HepG2 (cell line): ENCODE data around the gene APOA1. TPM values are rescaled to one million over a fixed set of nuclear protein-coding genes. Genes with fewer than 3 reads are reported as not detected.

Experiments
- AHDC1 ChIP-seq: sonication (generic); formaldehyde crosslinking; IDR thresholded peaks from 2 replicates; pipeline ENCODE4 v1.5.1; 2020; ENCODE audit warnings: mild to moderate bottlenecking, missing genetic modification reagents, borderline replicate concordance
- CCDC6 ChIP-seq: sonication (generic); formaldehyde crosslinking; IDR thresholded peaks from 2 replicates; pipeline ENCODE4 v1.8.1; 2022; ENCODE audit warnings: mild to moderate bottlenecking, missing genetic modification reagents, moderate library complexity
- FOXA3 ChIP-seq: IDR thresholded peaks from 2 replicates; pipeline ENCODE4 v1.6.1; 2016; ENCODE audit warnings: missing genetic modification reagents, missing compliant biosample characterization
- HMGA1 ChIP-seq: sonication (generic); formaldehyde crosslinking; conservative IDR thresholded peaks from 2 replicates; pipeline ENCODE4 v1.4.0; 2020; ENCODE audit warnings: missing genetic modification reagents
- HNF4A ChIP-seq: sonication (generic); formaldehyde crosslinking; IDR thresholded peaks from 2 replicates; pipeline ENCODE4 v1.4.0; 2020; ENCODE audit warnings: missing genetic modification reagents
- HOXA9 ChIP-seq: sonication (generic); formaldehyde crosslinking; IDR thresholded peaks from 2 replicates; pipeline ENCODE4 v1.8.1; 2022; ENCODE audit warnings: missing genetic modification reagents, mild to moderate bottlenecking, moderate library complexity, borderline replicate concordance
- NFKB2 ChIP-seq: sonication (generic); formaldehyde crosslinking; IDR thresholded peaks from 2 replicates; pipeline ENCODE4 v1.4.0; 2020; ENCODE audit warnings: missing genetic modification reagents, borderline replicate concordance
- NR2F6 ChIP-seq, 2 experiments: IDR thresholded peaks; 2 replicates each; pipeline ENCODE4 v1.6.1; 2016; ENCODE audit warnings: antibody characterized with exemption in 1 of 2, mild to moderate bottlenecking in 1 of 2
- NRL ChIP-seq: sonication (generic); formaldehyde crosslinking; IDR thresholded peaks from 2 replicates; pipeline ENCODE4 v1.5.0; 2020; ENCODE audit warnings: missing genetic modification reagents, mild to moderate bottlenecking, moderate library complexity, borderline replicate concordance
- POLR2A ChIP-seq, 2 experiments: IDR thresholded peaks; 2 replicates each; pipeline ENCODE4 v1.6.1; 2011; ENCODE audit warnings: low read depth in 2 of 2, low read length in 2 of 2, mild to moderate bottlenecking in 1 of 2, moderate library complexity in 1 of 2; ENCODE audit not compliant: insufficient read depth in 1 of 2
- POLR2G ChIP-seq: fragments of 200-400 bp; formaldehyde crosslinking; IDR thresholded peaks from 2 replicates; pipeline ENCODE4 v1.6.1; 2018; ENCODE audit warnings: mild to moderate bottlenecking, low read depth, low read length, moderate library complexity
- SOX5 ChIP-seq: IDR thresholded peaks from 2 replicates; pipeline ENCODE4 v1.6.1; 2016; ENCODE audit warnings: borderline replicate concordance
- SP5 ChIP-seq: IDR thresholded peaks from 2 replicates; pipeline ENCODE4 v1.6.1; 2016; ENCODE audit warnings: low read depth, borderline replicate concordance
- TEAD3 ChIP-seq: optimal IDR thresholded peaks from 2 replicates; pipeline ENCODE3; 2016; ENCODE audit warnings: borderline replicate concordance
- THAP11 ChIP-seq: IDR thresholded peaks from 2 replicates; pipeline ENCODE4 v1.6.1; 2016; ENCODE audit warnings: missing biosample characterization, missing genetic modification reagents
- ZFAT ChIP-seq: sonication (generic); formaldehyde crosslinking; conservative IDR thresholded peaks from 2 replicates; pipeline ENCODE4 v1.8.1; 2023; ENCODE audit warnings: missing genetic modification reagents, inconsistent platforms
- ZNF451 ChIP-seq: sonication (generic); formaldehyde crosslinking; IDR thresholded peaks from 2 replicates; pipeline ENCODE4 v1.5.0; 2020; ENCODE audit warnings: mild to moderate bottlenecking, missing genetic modification reagents
- ZNF503 ChIP-seq: sonication (generic); formaldehyde crosslinking; IDR thresholded peaks from 2 replicates; pipeline ENCODE4 v1.4.0; 2020; ENCODE audit warnings: missing genetic modification reagents
- ZNF776 ChIP-seq: sonication (generic); formaldehyde crosslinking; IDR thresholded peaks from 2 replicates; pipeline ENCODE4 v1.4.0; 2020; ENCODE audit warnings: mild to moderate bottlenecking, missing genetic modification reagents
- polyA plus RNA-seq, 8 experiments: library from polyadenylated mRNA; depleted of rRNA in 3 of 8; stranded (reverse) in 7 of 8; unstranded in 1 of 8; fragments of >200 nt; fragmentation: Illumina TruSeq in 4 of 8; extraction: Trizol in 4 of 8; gene quantifications; 2 replicates each; pipeline versions ENCODE4 v1.2.1 to v1.2.3, GENCODE V29; 2011 to 2016; ENCODE audit warnings: low read depth in 4 of 8, missing spikeins in 1 of 8, mixed read lengths in 1 of 8; ENCODE audit not compliant: insufficient read depth in 1 of 8
- total RNA-seq, 5 experiments: library from RNA; depleted of rRNA; stranded (reverse); fragments of >200 nt; fragmentation: Illumina TruSeq; extraction: Trizol; gene quantifications; 2 replicates each; pipeline ENCODE4 v1.2.3, GENCODE V29; 2016; ENCODE audit warnings: low read depth in 1 of 5

APOA1 gene
- total and polyA plus RNA-seq, 2 of the 13 experiments (the other 11 are each of a cell fraction or from before 2014, with no cell fraction given) = 1,973 to 5,485 TPM

DNA sequence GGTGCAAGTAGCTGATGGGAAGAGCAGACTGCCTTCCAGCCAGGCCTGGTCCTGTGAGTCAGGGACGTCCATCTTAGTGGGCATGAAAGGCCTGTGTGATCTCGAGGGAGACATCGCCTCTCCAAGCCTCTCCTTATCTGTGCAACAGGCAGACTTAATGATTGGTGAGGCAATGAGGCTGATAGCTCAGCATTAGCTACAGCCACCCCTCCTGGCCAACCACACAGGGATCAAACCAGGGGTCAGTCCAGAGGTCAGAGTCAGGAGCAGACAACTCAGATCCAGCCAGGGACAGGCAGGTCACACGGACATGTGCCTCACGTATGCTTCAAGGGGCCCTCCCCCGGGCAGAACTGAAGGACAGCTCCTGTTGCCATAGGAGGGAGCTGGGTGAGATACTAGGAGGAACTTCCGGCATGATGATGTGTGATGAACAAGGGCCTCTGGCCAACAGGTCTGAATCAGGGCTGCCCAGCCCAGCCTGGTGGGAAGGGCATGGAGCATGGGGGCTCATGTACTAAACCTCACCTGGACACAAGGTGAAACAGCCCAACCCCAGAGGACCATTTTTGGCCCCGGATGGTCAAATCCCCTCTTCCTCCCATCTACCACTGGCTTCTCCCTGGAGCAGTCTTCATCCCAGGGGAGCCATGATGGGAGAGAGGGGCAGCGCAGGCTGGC is 10.5 kb downstream of the APOA1 start (continued):
- peak; percentile 68; the same call in 1 of the 2 replicates for TF ChIP-seq CCDC6
- peak; percentile 69; the same call in 1 of the 2 replicates for TF ChIP-seq THAP11 (CRISPR knock-in tag)
- TF ChIP-seq NR2F6 (IDR thresholded peaks at IDR 0.05) = peak; percentile 99
- peak; percentile 99 for TF ChIP-seq NR2F6 (CRISPR knock-in tag; IDR thresholded peaks at IDR 0.05)
- TF ChIP-seq POLR2A (IDR thresholded peaks at IDR 0.05; ENCODE audit: insufficient read depth in 1 of 2, low read depth in 2 of 2, low read length in 2 of 2) = peak in 1 of 2 experiments; percentile 54; a peak in 2 of 4 replicates
- TF ChIP-seq NRL (CRISPR knock-in tag) = no peak
- TF ChIP-seq FOXA3 (CRISPR knock-in tag) = peak; percentile 87
- TF ChIP-seq ZNF503 = no peak; the same call in 1 of the 2 replicates
- peak; percentile 80 for TF ChIP-seq SOX5 (CRISPR knock-in tag)
- peak; percentile 61 for TF ChIP-seq NFKB2
- peak; percentile 88 for TF ChIP-seq SP5
- no peak for TF ChIP-seq ZNF776 (CRISPR knock-in tag)
- TF ChIP-seq TEAD3 (CRISPR knock-in tag) = peak; percentile 39
- TF ChIP-seq ZFAT (CRISPR knock-in tag) = no peak
- TF ChIP-seq HMGA1 (CRISPR knock-in tag) = no peak
- TF ChIP-seq ZNF451 = no peak; the same call in 1 of the 2 replicates
- peak; percentile 98 for TF ChIP-seq HNF4A (CRISPR knock-in tag)
- peak; percentile 48; the same call in 1 of the 2 replicates for TF ChIP-seq AHDC1 (CRISPR knock-in tag)
- TF ChIP-seq POLR2G = peak; percentile 70
- TF ChIP-seq HOXA9 (CRISPR knock-in tag) = 0 out of 2 replicates have a peak, but pooled peaks have one; percentile 15
